GM10847 (cell line): Measurements from ENCODE around the gene SMYD3.

ENCODE experiments used
- POLR2A ChIP-seq: IDR thresholded peaks from 2 replicates; pipeline ENCODE4 v1.6.1; 2011; ENCODE audit not compliant: insufficient read length; ENCODE audit errors: extremely low read depth

The SMYD3 gene

DNA sequence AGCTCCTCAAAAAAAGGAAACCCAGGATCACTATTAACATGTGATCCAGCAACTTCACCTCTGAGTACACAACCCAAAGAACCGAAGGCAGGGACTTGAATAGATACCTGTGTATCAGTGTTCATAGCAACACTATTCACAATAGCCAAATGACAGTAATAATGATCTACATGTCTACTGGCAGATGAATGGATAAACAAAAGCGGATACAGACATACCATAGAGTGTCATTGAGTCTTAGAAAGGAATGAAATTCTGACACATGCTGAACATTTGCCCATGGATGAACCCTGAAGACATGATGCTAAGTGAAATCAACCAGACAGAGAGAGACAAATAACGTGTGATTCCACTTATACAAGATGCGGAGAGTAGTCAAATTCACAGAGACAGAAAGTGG is 788.1 kb downstream of the SMYD3 start:
- TF ChIP-seq POLR2A: no peak

DNA sequence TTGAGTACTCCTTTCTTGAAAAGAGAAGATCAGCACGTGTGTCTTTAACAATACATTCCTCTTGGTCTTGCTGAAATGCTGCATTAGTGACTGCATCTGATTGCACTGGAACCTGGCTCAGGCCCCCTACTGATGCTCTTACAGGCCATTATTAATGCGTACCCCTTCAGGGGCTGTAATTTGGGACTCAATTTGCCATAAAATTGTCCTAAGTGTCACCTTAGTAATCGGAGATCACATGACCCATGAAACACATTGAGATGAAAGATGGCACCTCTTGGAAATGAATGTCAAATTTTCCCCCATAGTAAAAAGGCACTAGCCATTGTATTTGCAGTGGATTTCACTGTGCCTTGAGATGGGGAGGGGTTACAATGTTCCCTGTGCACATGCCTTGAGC is 789.0 kb downstream of the SMYD3 start:
- TF ChIP-seq POLR2A: no peak

DNA sequence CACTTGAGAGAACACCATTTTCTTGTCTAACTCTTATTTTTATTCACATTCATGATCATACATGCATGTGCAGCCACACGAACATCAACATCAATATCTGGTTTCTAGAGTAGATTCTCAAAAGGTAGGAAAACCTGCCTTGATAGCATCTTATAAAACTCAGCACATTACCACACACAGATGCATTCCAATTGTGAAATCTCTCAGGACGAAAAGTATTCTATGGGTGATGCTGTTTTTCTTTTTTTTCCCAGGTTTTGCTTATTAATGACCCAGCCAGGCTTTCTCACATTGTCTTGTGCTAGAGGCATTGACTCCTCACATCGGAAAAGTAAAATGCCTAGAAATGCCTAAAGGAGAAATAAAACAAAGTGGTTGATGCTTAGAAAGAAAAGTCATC is 789.5 kb downstream of the SMYD3 start:
- TF ChIP-seq POLR2A: no peak

DNA sequence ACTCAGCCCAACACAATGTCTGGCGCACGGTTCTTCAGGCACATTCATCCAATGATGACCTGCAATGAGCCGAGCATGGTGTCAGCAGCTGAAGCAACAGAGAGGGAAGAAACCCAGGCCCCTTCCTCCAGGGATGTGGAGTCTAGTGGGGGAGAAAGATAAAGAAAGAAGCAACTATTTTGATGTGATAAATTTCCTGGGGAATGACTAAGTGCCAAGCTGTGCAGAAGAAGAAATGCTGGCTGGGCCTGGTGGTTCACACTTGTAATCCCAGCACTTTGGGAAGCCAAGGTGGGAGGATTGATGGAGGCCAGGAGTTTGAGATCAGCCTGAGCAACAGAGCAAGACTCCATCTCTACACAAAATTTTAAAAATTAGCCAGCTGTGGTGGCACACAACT is 790.5 kb downstream of the SMYD3 start:
- no peak for TF ChIP-seq POLR2A

DNA sequence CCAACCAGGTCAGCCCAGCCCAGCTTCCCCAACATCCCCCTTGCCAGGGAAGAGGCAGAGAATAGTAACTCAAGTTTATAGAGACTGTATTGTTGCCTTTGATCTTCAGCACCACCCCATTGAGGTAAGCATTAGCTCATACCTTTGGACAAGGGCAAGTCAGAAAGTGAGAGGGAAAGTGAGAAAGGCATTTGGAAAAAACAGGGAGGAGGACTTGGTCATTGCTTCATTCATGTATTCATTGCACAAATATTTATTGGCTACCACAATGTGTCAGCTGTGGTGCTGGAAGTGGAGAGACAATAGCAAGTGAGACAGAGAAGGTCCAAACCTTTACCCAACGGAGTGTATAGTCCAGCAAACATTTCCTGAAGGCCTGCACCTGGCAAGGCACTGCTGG is 791.1 kb downstream of the SMYD3 start:
- TF ChIP-seq POLR2A: no peak

DNA sequence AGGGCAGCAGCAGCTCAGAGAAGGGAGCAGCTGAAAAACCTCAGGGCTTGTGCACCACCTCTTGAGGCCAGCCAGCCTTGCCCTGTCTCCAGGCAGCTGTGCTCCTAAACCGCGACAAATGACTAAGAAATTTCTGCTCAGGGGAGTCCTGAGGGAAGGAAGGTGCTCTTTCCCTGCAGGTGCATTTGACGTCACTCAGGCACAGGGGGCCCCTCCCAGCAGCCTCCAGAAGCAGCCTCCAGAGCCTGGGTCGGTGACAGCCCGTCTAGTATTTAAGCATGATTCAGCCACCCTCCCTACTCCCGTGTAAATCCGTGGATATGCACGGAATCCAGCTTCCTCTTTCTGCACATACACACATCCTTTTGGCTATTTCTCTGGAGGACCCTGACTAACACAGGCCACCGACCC is 791.8 kb downstream of the SMYD3 start:
- TF ChIP-seq POLR2A: no peak

DNA sequence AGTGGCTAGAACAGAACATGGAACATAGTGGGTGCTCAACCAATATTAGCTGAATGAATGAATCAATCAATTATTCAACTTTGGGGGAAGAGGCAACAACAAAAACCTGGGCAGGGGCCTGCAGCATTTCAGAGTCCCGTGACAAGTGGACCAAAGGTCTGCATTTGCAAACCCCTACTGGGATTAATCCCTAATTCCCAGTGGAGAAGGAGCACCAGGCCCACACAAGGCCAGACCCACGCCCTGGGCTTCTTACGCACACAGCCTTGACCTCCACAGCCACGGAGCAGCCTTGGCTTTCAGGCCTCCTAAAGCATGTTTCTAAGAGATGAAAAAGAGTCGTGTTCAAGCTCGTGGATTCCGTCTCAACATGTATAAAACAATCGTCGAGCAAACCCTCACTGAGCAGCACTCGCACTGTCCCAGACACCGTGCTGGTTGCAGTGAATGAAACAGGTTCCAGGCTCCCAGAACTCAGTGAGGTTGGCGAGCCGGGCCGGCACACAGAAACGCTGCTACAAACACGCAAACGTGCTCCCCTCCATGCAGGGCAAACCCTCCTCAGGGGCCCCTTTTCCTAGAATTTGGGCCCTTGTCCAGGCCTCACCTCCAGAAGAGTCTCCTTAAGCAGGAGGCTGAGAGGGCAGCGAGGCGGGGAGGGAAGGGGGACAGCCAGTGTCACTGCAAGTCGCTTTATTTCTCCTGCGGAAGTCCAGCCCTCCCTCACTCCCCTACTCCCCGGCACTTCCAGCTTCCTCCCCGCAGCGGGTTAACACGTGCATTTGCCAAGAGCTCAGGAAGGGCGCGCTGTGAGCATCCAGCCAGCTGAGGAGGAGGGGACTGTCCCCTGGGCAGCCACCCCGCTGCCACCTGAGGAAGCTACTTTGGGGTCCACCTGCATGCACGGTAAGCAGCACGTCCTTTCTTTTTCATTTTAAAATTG is 795.8 kb downstream of the SMYD3 start:
- TF ChIP-seq POLR2A: no peak

DNA sequence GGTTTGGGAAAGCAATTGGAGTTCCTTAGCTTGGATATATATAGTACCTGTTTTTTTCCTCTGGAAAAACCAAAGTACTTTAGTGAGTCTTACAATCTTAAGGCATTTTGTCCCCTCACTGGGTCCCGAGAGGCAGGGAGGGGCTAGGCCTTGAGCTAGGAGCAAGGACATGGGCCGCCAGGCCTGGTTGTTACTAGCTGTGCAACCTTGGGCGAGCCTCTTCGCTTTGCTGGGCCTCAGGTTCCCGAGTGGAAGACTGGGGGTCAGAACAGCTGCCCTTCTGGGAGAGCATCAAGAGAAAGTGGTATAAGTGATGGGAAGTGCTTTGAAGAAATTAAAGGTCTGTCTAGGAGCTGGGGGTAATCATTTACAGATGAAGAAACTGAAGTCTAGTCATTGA is 799.1 kb downstream of the SMYD3 start:
- no peak for TF ChIP-seq POLR2A

DNA sequence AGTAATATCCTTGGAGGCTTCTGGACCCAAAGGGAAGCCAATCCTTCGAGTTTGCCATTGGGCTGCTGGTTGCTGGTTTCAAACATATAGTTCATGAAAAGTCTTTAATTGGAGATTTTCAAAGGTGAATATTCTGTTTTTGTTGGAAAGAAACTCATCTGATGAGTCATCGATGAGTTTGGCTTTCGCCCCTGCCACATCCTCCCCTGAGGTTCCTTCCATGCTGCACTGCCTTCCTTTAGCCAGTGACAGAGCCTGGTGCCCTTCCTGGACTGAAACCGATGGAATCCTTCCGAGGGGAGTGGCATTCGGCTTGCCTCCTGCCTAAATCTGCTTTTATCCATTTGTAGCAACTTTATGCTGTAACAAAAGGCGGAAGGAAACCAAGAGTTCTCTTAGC is 802.3 kb downstream of the SMYD3 start:
- TF ChIP-seq POLR2A: no peak

DNA sequence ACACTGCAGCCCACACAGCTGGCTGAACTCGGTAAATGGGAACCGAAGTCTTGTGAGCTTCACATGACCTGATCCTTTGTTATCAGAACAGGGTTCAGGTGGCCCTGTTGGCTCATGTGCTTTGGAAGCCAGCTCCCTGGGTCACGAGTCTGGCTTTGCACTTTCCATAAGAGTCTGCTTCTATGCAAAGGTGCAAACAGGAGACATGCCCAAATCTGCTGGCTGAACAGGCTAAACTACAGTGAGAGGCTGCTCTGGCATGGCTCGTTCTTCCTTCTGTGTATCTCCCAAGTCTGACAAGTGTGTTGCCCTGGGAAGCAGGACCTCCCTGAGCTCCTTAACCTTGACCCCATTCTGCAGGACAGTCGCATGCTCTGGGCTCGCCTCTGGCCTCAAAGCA is 802.7 kb downstream of the SMYD3 start:
- TF ChIP-seq POLR2A: no peak

DNA sequence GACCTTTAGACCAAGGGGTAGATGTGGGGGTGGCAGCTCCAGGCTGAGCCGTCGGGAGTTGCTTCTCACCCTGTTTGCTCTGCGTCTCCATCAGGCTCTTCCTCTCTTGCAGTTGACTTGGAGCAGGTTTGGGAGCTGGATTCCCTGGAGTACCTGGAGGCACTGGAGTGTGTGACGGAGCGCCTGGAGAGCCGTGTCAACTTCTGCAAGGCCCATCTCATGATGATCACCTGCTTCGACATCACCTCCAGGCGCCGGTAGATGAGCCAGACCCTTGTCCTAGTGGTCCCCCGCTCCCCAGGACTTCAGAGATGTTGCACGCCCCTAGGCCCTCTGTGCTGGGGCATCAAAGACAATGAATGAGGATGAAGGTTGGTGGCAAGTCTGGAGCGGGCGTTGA is 804.7 kb downstream of the SMYD3 start:
- no peak for TF ChIP-seq POLR2A

DNA sequence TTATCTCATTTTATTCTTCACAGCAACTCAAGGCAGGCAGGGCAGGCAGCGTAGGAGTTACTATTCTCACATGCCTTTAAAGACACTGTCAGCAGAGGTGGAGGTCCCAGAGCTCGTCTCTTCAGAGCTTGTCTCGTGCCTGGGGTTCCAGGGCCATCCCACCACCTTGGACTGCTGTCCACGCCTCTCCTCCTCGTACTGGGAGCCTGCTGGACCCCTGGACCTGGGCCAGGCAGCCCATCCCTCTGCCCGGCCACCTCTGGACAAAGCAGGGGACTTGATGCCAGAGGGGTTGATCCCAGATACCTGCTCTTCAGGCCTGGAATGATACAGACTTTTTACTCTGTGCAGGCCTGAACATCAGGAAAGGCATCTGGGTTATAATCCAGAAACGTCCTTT is 805.4 kb downstream of the SMYD3 start:
- TF ChIP-seq POLR2A: no peak

DNA sequence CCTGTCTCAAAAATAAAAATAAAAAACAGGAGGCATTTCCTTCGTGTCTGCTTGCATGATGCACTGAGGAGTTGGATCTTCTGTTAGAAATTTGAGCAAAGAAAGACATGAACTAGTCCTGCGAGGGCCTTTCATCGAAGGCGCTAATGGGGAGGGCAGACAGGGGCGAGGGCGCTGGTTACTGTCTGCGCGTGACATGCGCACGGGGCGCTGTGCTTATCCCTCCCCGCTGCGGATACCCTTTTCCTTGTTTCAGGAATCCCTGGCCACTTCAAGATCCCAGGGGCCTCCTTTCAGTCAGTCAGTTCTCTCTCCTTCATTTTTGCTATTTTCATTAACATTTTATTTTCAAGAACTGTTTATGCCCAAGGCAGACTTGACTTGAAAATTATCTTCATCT is 806.4 kb downstream of the SMYD3 start:
- TF ChIP-seq POLR2A: no peak
